Measurements from ENCODE around the gene CAMK4.
"Not testable (repeated sequence)": the region's sequence is repeated elsewhere in the genome, so short reads cannot be mapped to it uniquely, and the experiment has no call there.

CAMK4 gene

DNA sequence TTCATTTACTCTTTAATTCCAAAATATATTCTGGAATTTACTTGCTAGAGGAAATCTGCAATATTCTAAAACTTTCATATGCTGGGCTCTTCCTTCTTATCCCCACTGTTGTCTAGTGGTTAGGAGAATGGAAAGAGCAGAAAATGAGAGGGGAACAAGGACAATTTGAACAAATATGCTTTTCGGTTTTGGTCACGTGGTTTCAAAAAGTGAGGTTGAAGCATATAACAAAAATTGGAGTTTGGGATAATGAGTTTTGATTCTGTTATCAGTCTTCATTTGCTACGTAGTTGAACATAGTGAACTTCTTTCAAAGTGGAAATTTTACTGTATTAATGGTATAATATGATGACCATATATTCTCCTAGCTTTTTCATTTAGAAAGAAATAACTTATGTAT is 71.5 kb downstream of the CAMK4 start:
- TF ChIP-seq TAF1 (IDR thresholded peaks at IDR 0.05; ENCODE audit: borderline replicate concordance, low read depth, low read length), result no peak
- DNase-seq (ENCODE audit: insufficient read length) (no peak), FAIRE-seq (no peak)

GRCh38 chr5:111296570-111296969 is 72.4 kb downstream of the CAMK4 start:
- no peak for DNase-seq (ENCODE audit: insufficient read length)
- no peak for TF ChIP-seq TAF1 (IDR thresholded peaks at IDR 0.05; ENCODE audit: borderline replicate concordance, low read depth, low read length)
- no peak for TF ChIP-seq POLR2AphosphoS5 (IDR thresholded peaks at IDR 0.05; ENCODE audit: low read depth, low read length)
- TF ChIP-seq POLR2A (IDR thresholded peaks at IDR 0.05; ENCODE audit: low read depth, low read length), result no peak
- no peak for FAIRE-seq

GRCh38 chr5:111299067-111299481 is 74.9 kb downstream of the CAMK4 start:
- no peak for TF ChIP-seq TAF1 (IDR thresholded peaks at IDR 0.05; ENCODE audit: borderline replicate concordance, low read depth, low read length)
- no peak for TF ChIP-seq POLR2AphosphoS5 (IDR thresholded peaks at IDR 0.05; ENCODE audit: low read depth, low read length)
- TF ChIP-seq POLR2A (IDR thresholded peaks at IDR 0.05; ENCODE audit: low read depth, low read length), result no peak
- DNase-seq (ENCODE audit: insufficient read length), result no peak
- peak; percentile 73 for FAIRE-seq

DNA sequence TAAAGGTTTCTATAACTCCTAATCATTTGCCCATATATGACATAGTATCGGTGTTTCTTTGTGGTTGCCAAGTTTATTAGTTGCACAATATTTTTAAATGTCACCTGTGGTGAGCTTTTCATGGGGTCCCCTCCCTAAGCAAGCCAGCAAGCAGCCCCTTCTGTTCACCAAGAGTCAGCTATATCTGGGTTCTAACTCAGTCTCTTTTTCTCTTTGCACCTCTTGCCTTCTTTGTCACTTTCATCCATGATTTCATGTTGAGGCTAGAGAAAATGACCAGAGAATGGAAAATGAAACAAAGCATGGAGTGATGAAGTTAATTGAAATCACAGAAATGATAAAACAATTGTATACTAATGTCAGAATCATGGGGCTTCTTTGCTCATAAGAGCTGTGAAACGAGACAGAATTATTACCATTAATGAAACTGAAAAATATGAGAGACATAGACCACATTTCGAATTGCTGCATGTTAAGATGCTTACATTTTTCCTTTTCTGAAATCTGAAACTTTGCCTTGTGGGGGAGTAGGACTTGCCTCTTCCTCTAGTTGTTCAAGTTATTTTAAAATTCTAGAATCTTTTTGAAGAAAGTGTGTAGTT is 75.7 kb downstream of the CAMK4 start:
- DNase-seq (ENCODE audit: insufficient read length) (no peak), FAIRE-seq (no peak)
- no peak for TF ChIP-seq POLR2A (IDR thresholded peaks at IDR 0.05; ENCODE audit: low read depth, low read length)
- TF ChIP-seq POLR2AphosphoS5 (IDR thresholded peaks at IDR 0.05; ENCODE audit: low read depth, low read length), result no peak
- TF ChIP-seq TAF1 (IDR thresholded peaks at IDR 0.05; ENCODE audit: borderline replicate concordance, low read depth, low read length), result no peak

DNA sequence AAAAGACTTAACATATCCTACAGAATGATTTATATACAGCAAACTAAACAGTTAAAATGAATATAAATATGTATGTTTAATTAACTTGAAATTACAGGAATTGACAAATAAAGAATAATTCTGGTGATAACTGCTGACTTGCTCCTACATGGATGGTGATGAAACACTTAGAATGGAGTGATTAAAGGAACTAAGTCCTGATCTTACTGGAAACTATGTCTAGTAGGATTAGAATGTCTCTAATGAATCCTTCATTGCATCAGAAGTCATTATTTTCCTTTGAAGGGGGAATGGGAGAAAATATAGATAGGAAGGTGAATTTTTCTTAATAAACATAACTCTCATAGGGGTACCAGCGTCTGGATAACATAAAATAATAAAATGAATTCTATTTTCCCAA is 77.1 kb downstream of the CAMK4 start:
- DNase-seq (ENCODE audit: insufficient read length), result no peak
- no peak for TF ChIP-seq POLR2AphosphoS5 (IDR thresholded peaks at IDR 0.05; ENCODE audit: low read depth, low read length)
- no peak for TF ChIP-seq POLR2A (IDR thresholded peaks at IDR 0.05; ENCODE audit: low read depth, low read length)
- TF ChIP-seq TAF1 (IDR thresholded peaks at IDR 0.05; ENCODE audit: borderline replicate concordance, low read depth, low read length), result no peak
- FAIRE-seq, result no peak

DNA sequence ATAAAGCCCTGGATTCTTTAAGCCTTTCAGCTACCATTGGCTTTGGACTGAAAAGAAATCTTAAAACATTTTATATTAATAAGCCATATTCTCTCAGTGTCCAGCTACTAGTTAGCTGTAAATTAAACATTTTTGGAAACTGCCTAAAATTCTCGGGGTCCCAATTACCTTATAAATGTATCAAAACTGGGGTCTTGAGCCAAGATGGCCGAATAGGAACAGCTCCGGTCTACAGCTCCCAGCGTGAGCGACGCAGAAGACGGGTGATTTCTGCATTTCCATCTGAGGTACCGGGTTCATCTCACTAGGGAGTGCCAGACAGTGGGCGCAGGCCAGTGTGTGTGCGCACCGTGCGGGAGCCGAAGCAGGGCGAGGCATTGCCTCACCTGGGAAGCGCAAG is 77.9 kb downstream of the CAMK4 start:
- FAIRE-seq; DNase-seq (ENCODE audit: insufficient read length): not testable (repeated sequence)

DNA sequence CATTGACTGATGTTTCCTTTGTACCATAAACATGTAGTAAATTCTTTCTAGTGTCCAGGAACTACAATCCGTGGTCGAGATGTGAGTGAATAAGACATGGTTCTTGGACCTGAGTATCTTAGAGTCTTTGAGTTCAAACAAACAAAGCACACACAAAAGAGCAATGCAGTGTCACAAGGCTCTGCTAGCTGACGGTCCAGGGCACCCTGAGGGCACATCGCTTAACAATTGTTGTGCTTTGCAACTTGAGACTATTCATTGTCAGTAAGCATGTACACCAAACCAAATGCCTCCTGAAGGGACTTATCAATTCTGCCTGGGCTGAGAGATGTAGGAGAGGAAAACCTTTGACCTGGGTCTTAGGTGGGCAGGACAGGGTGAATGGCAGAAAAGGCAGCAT is 84.8 kb downstream of the CAMK4 start:
- TF ChIP-seq POLR2AphosphoS5 (IDR thresholded peaks at IDR 0.05; ENCODE audit: low read depth, low read length) (no peak), POLR2A (IDR thresholded peaks at IDR 0.05; ENCODE audit: low read depth, low read length) (no peak), TAF1 (IDR thresholded peaks at IDR 0.05; ENCODE audit: borderline replicate concordance, low read depth, low read length) (no peak)
- peak; percentile 40 for FAIRE-seq
- DNase-seq (ENCODE audit: insufficient read length), result no peak

DNA sequence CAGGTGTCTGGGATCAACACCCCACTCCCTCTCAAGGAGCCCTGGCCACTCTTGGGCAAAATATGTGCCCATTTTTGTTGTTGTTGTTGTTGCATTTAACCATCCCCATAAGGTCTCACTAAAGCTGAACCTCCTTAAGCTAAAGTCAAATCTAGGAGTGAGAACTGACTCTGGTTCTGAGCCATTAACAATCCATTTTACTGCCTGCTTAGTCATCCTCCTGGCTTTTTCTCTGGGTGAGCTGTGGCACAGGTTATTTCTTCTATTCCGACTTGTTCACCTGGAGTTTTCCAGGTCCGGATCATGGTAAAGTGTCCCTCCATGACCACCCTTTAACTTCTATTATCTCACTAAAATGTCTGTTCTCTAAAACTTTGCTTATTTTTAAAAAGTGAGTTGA is 85.2 kb downstream of the CAMK4 start:
- DNase-seq (ENCODE audit: insufficient read length) (no peak), FAIRE-seq (no peak)
- TF ChIP-seq POLR2A (IDR thresholded peaks at IDR 0.05; ENCODE audit: low read depth, low read length) (no peak), POLR2AphosphoS5 (IDR thresholded peaks at IDR 0.05; ENCODE audit: low read depth, low read length) (no peak), TAF1 (IDR thresholded peaks at IDR 0.05; ENCODE audit: borderline replicate concordance, low read depth, low read length) (no peak)

GRCh38 chr5:111310711-111311620 is 86.8 kb downstream of the CAMK4 start:
- FAIRE-seq, result no peak
- TF ChIP-seq POLR2AphosphoS5 (IDR thresholded peaks at IDR 0.05; ENCODE audit: low read depth, low read length), result no peak
- no peak for TF ChIP-seq POLR2A (IDR thresholded peaks at IDR 0.05; ENCODE audit: low read depth, low read length)
- no peak for TF ChIP-seq TAF1 (IDR thresholded peaks at IDR 0.05; ENCODE audit: borderline replicate concordance, low read depth, low read length)
- no peak for DNase-seq (ENCODE audit: insufficient read length)

DNA sequence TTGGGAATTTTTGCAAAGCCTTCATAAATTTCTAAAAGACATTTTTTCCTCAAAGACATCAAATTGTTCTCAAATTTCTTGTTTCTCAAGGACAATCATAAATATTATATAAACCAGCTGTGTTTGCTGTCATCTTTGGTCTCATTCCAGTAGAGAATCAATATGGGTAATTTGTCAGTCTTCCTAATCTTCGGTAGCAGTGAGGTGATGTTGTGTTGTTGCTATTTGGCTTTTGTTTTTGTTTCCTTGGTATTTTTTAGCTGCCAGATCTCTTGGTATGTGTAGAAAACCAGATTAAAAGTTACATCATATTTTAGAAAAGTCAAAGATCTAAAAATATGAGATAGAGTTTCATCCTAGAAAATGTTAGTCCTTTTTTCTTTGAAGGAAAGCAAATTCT is 87.5 kb downstream of the CAMK4 start:
- no peak for DNase-seq (ENCODE audit: insufficient read length)
- TF ChIP-seq TAF1 (IDR thresholded peaks at IDR 0.05; ENCODE audit: borderline replicate concordance, low read depth, low read length) (no peak), POLR2AphosphoS5 (IDR thresholded peaks at IDR 0.05; ENCODE audit: low read depth, low read length) (no peak)
- no peak for FAIRE-seq

DNA sequence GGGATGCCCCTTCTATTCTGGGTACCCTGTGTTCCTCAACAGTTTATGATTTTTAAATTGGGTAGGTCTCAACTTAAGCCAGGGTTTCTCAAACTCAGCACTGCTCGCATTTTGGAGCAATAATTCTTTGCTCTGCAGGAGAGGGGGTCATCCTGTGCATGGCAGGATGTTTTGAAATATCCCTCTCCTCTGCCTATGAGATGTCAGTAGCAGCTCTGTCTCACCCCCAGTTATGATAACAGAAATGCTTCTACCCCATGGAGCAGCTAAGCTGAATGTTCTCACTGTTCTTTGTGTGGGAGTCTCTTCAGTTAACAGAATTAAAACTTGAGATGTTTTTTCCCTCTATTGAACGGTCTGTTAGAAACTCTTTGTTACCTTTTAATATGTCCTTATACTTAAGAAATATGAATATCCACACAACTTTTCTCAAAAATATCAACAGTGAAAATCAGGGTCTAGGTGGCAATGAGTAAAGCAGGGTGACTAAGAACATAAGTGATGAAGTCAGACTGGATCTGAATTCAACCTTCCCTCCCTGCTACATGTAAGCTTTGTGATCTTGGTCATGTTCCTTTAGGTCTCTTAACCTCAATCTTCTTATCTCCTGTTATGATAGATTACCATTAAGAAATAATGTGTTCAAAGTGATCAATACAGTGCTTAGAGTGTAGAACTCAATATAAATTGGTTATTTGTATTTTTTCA is 89.0 kb downstream of the CAMK4 start:
- no peak for DNase-seq (ENCODE audit: insufficient read length)
- peak; percentile 78 for FAIRE-seq
- no peak for TF ChIP-seq POLR2AphosphoS5 (IDR thresholded peaks at IDR 0.05; ENCODE audit: low read depth, low read length)
- no peak for TF ChIP-seq TAF1 (IDR thresholded peaks at IDR 0.05; ENCODE audit: borderline replicate concordance, low read depth, low read length)

- no peak for DNase-seq (ENCODE audit: insufficient read length)
- no peak for FAIRE-seq
- TF ChIP-seq POLR2A (IDR thresholded peaks at IDR 0.05; ENCODE audit: low read depth, low read length) (no peak), TAF1 (IDR thresholded peaks at IDR 0.05; ENCODE audit: borderline replicate concordance, low read depth, low read length) (no peak), POLR2AphosphoS5 (IDR thresholded peaks at IDR 0.05; ENCODE audit: low read depth, low read length) (no peak)
Observed at GRCh38 chr5:111320953-111321352, 96.8 kb downstream of the CAMK4 start.
